ENCODE measurements around the gene ZNF467.

- TF ChIP-seq POLR2A (IDR thresholded peaks at IDR 0.05): no peak
- no peak for TF ChIP-seq CTCF (IDR thresholded peaks at IDR 0.05)
- no peak for TF ChIP-seq EP300 (IDR thresholded peaks at IDR 0.05)
These were observed 6.1 kb upstream of the ZNF467 start for GRCh38 chr7:149779502-149779805.

Data from ovary (tissue), 3 donors.